ENCODE measurements around the gene SLC44A3. TPM values are rescaled to one million over a fixed set of nuclear protein-coding genes. Genes with fewer than 3 reads are reported as not detected.

SLC44A3 gene
- total and polyA plus RNA-seq, 2 of the 13 experiments (the other 11 are each of a cell fraction or from before 2014, with no cell fraction given) = 6.8 to 14.1 TPM

GRCh38 chr1:94937820-94938219, 117.7 kb downstream of the SLC44A3 start (continued):
- no peak for TF ChIP-seq ZZZ3 (CRISPR knock-in tag; IDR thresholded peaks at IDR 0.05; ENCODE audit: borderline replicate concordance)
- no peak for TF ChIP-seq GMEB2 (CRISPR knock-in tag; IDR thresholded peaks at IDR 0.05; ENCODE audit: low read depth)

GRCh38 chr1:94940738-94941137, 120.6 kb downstream of the SLC44A3 start:
- DNase-seq (ENCODE audit: low spot score) (no peak), ATAC-seq (no peak), FAIRE-seq (no peak)
- Histone ChIP-seq H3K4me3 (replicated peaks in 1 of 3; ENCODE audit: insufficient read depth in 1 of 3, low read depth in 2 of 3, low read length in 3 of 3) (no peak overlapping the region), H3K27me3 (ENCODE audit: control insufficient read depth in 1 of 2, insufficient read depth in 2 of 2, low read length in 2 of 2) (no peaks in the 10 kb centered on the region), H3K4me2 (ENCODE audit: low read depth, low read length) (no peak overlapping the region), H3K36me3 (replicated peaks in 1 of 2; ENCODE audit: control insufficient read depth in 1 of 2, insufficient read depth in 2 of 2, low read length in 2 of 2) (no peaks in the 10 kb centered on the region; a peak in 1 of 5 replicates), H3K27ac (ENCODE audit: extremely low read length, insufficient read depth, low read length) (no peak overlapping the region), H2AFZ (ENCODE audit: low read length) (no peak overlapping the region), H3K9me3 (ENCODE audit: low read length) (no peaks in the 10 kb centered on the region), H3K79me2 (ENCODE audit: insufficient read depth, low read length) (no peaks in the 10 kb centered on the region), H4K20me1 (ENCODE audit: insufficient read depth, low read length) (no peaks in the 10 kb centered on the region), H3K9ac (ENCODE audit: insufficient read depth, low read depth, low read length) (no peak overlapping the region), H3K4me1 (ENCODE audit: insufficient read depth, low read length) (peaks cover 27% of the 10 kb centered on the region)
- no TSS peak for BruUV-seq (replicated peaks)
- ChIA-PET CTCF (ENCODE audit: low intra/inter-chr PET ratio, low total read pairs) (no interaction called here), POLR2A (interaction anchor here (2.0 kb wide), 1 partner anchor 13 kb away, joined by 8 read pairs; the partner anchor contains the start of gene CNN3)
- 97% methylated on average over 3 of the region's 3 CpGs for WGBS (ENCODE audit: low lambda C conversion rate)
- intact Hi-C loops (cut with micrococcal nuclease; ENCODE audit: unreplicated experiment) (no loop called here), in situ Hi-C loops (cut with HindIII; ENCODE audit: extremely low pct_ligation_motif_present, low pct_unique_long_range_greater_than_20kb) (no loop called here)
- TF ChIP-seq MTERF4 (CRISPR knock-in tag; IDR thresholded peaks at IDR 0.05) (no peak), FOXA1 (IDR thresholded peaks at IDR 0.05) (no peak), FOXA1 (CRISPR knock-in tag; IDR thresholded peaks at IDR 0.05) (no peak), BRF2 (CRISPR knock-in tag; IDR thresholded peaks at IDR 0.05) (no peak), ZNF550 (CRISPR knock-in tag; IDR thresholded peaks at IDR 0.05; ENCODE audit: borderline replicate concordance) (no peak), DNMT3B (CRISPR knock-in tag; conservative IDR thresholded peaks at IDR 0.05) (no peak), ZBTB1 (CRISPR knock-in tag; IDR thresholded peaks at IDR 0.05; ENCODE audit: borderline replicate concordance) (no peak), ZZZ3 (CRISPR knock-in tag; IDR thresholded peaks at IDR 0.05; ENCODE audit: borderline replicate concordance) (no peak), RXRA (CRISPR knock-in tag; IDR thresholded peaks at IDR 0.05) (no peak), HMGA1 (CRISPR knock-in tag; conservative IDR thresholded peaks at IDR 0.05) (no peak), MNT (IDR thresholded peaks at IDR 0.05) (no peak), ZFP41 (CRISPR knock-in tag; IDR thresholded peaks at IDR 0.05; ENCODE audit: borderline replicate concordance) (no peak), MXD3 (CRISPR knock-in tag; IDR thresholded peaks at IDR 0.05) (no peak), ZBTB33 (CRISPR knock-in tag; IDR thresholded peaks at IDR 0.05) (no peak), CHD4 (IDR thresholded peaks at IDR 0.05; ENCODE audit: borderline replicate concordance, low read length) (no peak), MXI1 (IDR thresholded peaks at IDR 0.05; ENCODE audit: borderline replicate concordance, low read depth, low read length) (no peak)

All from HepG2 (cell line).